ENCODE results near the gene SPG7. TPM values are rescaled to one million over a fixed set of nuclear protein-coding genes. Genes with fewer than 3 reads are reported as not detected.
"Not testable (repeated sequence)": the region's sequence is repeated elsewhere in the genome, so short reads cannot be mapped to it uniquely, and the experiment has no call there.

Gene SPG7
- total RNA-seq, 2 experiments from 2014 or later: 78.6 to 79.8 TPM

DNA sequence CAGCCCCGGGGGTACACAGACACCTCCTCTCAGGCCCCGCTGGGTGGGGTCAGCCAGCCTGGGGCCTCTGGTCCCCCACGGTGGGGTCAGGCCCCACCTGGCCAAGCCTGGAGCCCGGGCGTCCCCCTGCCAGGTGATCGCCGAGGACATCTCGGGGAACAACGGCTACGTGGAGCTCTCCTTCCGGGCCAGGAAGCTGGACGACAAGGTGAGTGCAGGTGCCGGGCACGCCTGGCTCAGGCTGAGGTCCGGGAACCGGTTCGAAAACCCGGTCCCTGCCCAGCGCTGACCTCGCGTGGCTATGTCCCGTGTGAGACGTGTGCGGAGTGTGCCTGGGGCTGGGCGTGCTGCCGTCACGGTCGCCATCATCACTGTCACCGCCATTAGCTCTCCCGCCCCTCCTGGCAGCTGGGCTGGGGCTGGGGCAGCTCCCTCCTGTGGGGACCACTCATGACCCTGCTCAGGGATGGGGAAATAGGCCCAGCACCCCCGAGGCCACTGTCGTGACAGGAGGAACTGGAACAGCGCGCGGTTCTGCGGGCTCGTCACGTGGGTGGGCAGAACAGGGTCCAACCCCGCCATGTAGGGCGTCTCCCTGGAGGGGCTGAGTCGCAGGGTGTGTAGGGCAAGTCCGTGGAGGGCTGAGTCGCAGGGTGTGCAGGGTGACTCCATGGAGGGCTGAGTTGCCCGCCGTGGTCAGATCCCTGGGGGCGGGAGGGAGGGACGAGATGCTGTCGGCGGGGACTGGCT, 75.9 kb downstream of the SPG7 start:
- H3K27ac Mint-ChIP-seq: no peak overlapping the region
- H3K27me3 Mint-ChIP-seq: no peaks in the 10 kb centered on the region
- H3K36me3 Mint-ChIP-seq (ENCODE audit: low read depth): no peaks in the 10 kb centered on the region
- ATAC-seq (no peak), DNase-seq (no peak)
- H3K9me3 Mint-ChIP-seq: peaks cover 3% of the 10 kb centered on the region
- POLR2A ChIA-PET: interaction anchor here (0.9 to 1.4 kb wide), 3 partner anchors 18 to 73 kb away, joined by 3 read pairs; no protein-coding TSS in a partner anchor
- intact Hi-C loops (cut with micrococcal nuclease): no loop called here
- CTCF ChIA-PET: no interaction called here
- no peaks in the 10 kb centered on the region for H3K4me1 Mint-ChIP-seq (ENCODE audit: low read depth)
- no peak overlapping the region for H3K4me3 Mint-ChIP-seq
- TF ChIP-seq, protein P1, sequence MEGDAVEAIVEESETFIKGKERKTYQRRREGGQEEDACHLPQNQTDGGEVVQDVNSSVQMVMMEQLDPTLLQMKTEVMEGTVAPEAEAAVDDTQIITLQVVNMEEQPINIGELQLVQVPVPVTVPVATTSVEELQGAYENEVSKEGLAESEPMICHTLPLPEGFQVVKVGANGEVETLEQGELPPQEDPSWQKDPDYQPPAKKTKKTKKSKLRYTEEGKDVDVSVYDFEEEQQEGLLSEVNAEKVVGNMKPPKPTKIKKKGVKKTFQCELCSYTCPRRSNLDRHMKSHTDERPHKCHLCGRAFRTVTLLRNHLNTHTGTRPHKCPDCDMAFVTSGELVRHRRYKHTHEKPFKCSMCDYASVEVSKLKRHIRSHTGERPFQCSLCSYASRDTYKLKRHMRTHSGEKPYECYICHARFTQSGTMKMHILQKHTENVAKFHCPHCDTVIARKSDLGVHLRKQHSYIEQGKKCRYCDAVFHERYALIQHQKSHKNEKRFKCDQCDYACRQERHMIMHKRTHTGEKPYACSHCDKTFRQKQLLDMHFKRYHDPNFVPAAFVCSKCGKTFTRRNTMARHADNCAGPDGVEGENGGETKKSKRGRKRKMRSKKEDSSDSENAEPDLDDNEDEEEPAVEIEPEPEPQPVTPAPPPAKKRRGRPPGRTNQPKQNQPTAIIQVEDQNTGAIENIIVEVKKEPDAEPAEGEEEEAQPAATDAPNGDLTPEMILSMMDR (IDR thresholded peaks at IDR 0.05): no peak

DNA sequence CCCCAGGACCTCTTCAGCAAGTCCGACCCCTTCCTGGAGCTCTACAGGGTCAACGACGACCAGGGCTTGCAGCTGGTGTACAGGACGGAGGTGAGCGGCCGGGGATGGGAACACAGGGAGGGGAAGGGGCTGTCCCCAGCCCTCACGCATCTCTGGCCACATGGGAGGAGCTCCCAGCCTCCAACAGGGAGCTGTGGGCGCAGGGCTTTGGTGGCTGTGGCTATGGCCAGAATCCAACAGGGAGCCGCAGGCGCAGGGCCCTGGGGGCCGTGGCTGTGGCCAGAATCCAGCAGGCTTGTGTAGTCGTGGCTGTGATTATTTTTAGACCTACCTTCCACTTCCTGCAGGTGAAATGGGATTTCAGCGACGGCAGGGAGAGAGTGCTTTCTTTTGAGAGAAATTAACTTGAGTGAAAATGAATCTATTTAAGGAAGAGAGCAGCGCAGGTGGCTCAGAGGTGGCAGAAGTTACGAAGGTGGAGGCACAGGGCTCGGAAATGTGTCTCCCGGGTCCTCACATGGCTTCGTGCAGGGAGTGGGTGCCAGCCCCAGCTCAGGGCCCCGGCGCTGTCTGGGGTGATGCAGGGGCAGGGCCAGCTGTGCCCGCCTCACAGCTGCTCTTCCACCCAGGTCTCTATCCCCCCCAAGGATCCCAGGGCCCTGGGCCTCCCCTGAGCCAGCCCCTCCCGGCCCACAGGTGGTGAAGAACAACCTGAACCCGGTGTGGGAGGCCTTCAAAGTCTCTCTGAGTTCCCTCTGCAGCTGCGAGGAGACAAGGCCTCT, 76.8 kb downstream of the SPG7 start:
- Mint-ChIP-seq H3K27ac (no peak overlapping the region), H3K4me1 (ENCODE audit: low read depth) (no peaks in the 10 kb centered on the region)

DNA sequence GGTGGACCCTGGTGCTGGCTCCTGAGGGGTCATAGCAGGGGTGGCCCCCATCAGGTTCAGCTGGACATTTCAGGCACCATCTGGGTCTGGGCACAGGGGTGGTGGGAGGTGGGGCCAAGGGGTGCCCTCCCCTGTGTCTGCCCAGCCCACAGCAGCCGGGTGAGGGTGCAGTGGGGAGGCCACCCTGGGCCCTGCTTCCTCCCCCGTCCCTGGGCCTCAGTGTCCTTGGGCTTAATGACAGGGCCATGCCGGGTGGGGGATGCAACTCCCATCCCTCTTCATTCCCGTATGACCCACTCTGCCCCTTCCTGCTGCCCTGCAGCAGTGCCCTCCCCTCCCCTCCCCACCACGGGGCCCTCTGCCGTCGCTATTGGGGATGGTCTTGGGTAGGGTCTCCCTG, 78.0 kb downstream of the SPG7 start:
- H3K9me3 Mint-ChIP-seq: peaks cover 3% of the 10 kb centered on the region
- DNase-seq (no peak), ATAC-seq (no peak)
- ChIA-PET CTCF (no interaction called here), POLR2A (no interaction called here)
- no peaks in the 10 kb centered on the region for H3K4me1 Mint-ChIP-seq (ENCODE audit: low read depth)
- no peaks in the 10 kb centered on the region for H3K36me3 Mint-ChIP-seq (ENCODE audit: low read depth)
- intact Hi-C loops (cut with micrococcal nuclease): no loop called here
- no peak overlapping the region for H3K27ac Mint-ChIP-seq
- TF ChIP-seq, protein P1 (IDR thresholded peaks at IDR 0.05): no peak
- no peaks in the 10 kb centered on the region for H3K27me3 Mint-ChIP-seq
- H3K4me3 Mint-ChIP-seq: no peak overlapping the region

More for the DNA sequence above, 76.8 kb downstream of the SPG7 start:
- ATAC-seq (no peak), DNase-seq (no peak)
- TF ChIP-seq, protein P1 (IDR thresholded peaks at IDR 0.05): no peak
- Mint-ChIP-seq H3K4me3 (no peak overlapping the region), H3K27me3 (no peaks in the 10 kb centered on the region), H3K9me3 (peaks cover 3% of the 10 kb centered on the region), H3K36me3 (ENCODE audit: low read depth) (no peaks in the 10 kb centered on the region)
- POLR2A ChIA-PET: interaction anchor here (0.7 to 1.4 kb wide), 2 partner anchors 19 to 21 kb away, joined by 3 read pairs; no protein-coding TSS in a partner anchor
- intact Hi-C loops (cut with micrococcal nuclease): no loop called here
- CTCF ChIA-PET: no interaction called here

DNA sequence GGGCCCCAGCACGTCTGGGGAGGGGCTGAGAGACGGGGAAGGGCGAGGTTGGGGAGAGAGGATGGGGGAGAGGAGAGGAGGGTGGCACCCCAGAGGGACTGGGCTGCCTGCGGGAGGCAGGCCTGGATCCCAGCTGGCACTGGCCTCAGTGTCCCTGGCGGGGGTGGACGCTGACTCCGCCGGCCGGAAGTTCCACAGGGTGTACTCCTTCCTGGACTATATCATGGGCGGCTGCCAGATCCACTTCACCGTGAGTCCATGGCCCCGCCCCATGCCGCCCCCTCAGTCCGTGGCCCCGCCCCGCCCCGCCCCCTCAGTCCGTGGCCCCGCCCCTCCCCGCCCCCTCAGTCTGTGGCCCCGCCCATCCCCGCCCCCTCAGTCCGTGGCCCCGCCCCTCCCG, 78.7 kb downstream of the SPG7 start:
- DNase-seq (peak; percentile 40), ATAC-seq (peak; percentile 48)
- TF ChIP-seq, protein P1 (IDR thresholded peaks at IDR 0.05): no peak
- Mint-ChIP-seq H3K27ac (no peak overlapping the region), H3K4me1 (ENCODE audit: low read depth) (no peaks in the 10 kb centered on the region), H3K36me3 (ENCODE audit: low read depth) (no peaks in the 10 kb centered on the region), H3K4me3 (no peak overlapping the region), H3K27me3 (no peaks in the 10 kb centered on the region), H3K9me3 (peaks cover 3% of the 10 kb centered on the region)
- CTCF ChIA-PET: no interaction called here
- POLR2A ChIA-PET: no interaction called here
- intact Hi-C loops (cut with micrococcal nuclease): no loop called here

DNA sequence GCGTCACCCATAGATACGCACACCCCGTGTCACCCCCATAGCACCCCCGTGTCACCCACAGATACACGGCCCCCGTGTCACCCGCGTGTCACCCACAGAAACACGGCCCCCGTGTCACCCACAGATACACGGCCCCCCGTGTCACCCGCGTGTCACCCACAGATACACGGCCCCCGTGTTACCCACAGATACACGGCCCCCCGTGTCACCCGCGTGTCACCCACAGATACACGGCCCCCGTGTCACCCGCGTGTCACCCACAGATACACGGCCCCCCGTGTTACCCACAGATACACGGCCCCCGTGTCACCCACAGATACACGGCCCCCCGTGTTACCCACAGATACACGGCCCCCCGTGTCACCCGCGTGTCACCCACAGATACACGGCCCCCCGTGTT, 79.5 kb downstream of the SPG7 start:
- H3K9me3 Mint-ChIP-seq; H3K4me3 Mint-ChIP-seq; H3K36me3 Mint-ChIP-seq (ENCODE audit: low read depth); H3K27me3 Mint-ChIP-seq; intact Hi-C loops (cut with micrococcal nuclease); ATAC-seq; DNase-seq; POLR2A ChIA-PET; H3K4me1 Mint-ChIP-seq (ENCODE audit: low read depth); H3K27ac Mint-ChIP-seq; CTCF ChIA-PET: not testable (repeated sequence)
